Mammary epithelial cell (primary cell): Measurements from ENCODE around the gene MAPK4.

Experiments
- CTCF ChIP-seq, 2 donors: IDR thresholded peaks in 1 of 2; conservative IDR thresholded peaks in 1 of 2; 2 replicates each; pipeline ENCODE4 v1.5.1; 2011 to 2012; ENCODE audit warnings: inconsistent platforms in 2 of 2, low read length in 2 of 2, mild to moderate bottlenecking in 2 of 2, control low read depth in 1 of 2, low read depth in 1 of 2; ENCODE audit not compliant: insufficient read depth in 1 of 2; ENCODE audit errors: extremely low read depth in 1 of 2
- EZH2 ChIP-seq: IDR thresholded peaks from 2 replicates; pipeline ENCODE4 v1.6.1; 2012; ENCODE audit warnings: low read length, inconsistent platforms, borderline replicate concordance

- TF ChIP-seq CTCF (conservative IDR thresholded peaks at IDR 0.05 in 1 of 2, IDR thresholded peaks at IDR 0.05 in 1 of 2; ENCODE audit: extremely low read depth in 1 of 2, insufficient read depth in 1 of 2, low read depth in 1 of 2, low read length in 2 of 2) (peak; percentile 33 to 43), EZH2 (no peak)
Measured at GRCh38 chr18:50586710-50587109, 26.8 kb downstream of the MAPK4 start.
